Gastroesophageal sphincter (tissue), 4 donors: Measurements from ENCODE around the gene NEUROD2. TPM values are rescaled to one million over a fixed set of nuclear protein-coding genes. Genes with fewer than 3 reads are reported as not detected.
"Not testable (repeated sequence)": the region's sequence is repeated elsewhere in the genome, so short reads cannot be mapped to it uniquely, and the experiment has no call there.

Experiments
- ATAC-seq: fragments of 150-250 bp; one replicate; pipeline ENCODE4 v1.9.1; 2016; ENCODE audit warnings: mild to moderate bottlenecking, moderate library complexity
- H3K27ac ChIP-seq, 4 donors: fragments of 200-600 bp; sonication (generic) in 3 of 4; 1 replicate in 3 of 4; 2 replicates in 1 of 4; pipeline ENCODE4 v1.5.1; 2016 to 2019
- H3K27me3 ChIP-seq: fragments of 200-600 bp; sonication (generic); one replicate; pipeline ENCODE4 v1.5.1; 2019
- H3K36me3 ChIP-seq, 2 donors: fragments of 200-600 bp; sonication (generic); one replicate each; pipeline ENCODE4 v1.5.1; 2019; ENCODE audit warnings: control low read depth in 1 of 2
- H3K4me1 ChIP-seq, 3 donors: fragments of 200-600 bp; sonication (generic); 1 replicate in 2 of 3; 2 replicates in 1 of 3; pipeline ENCODE4 v1.5.1; 2016 to 2019; ENCODE audit warnings: control low read depth in 2 of 3
- H3K4me3 ChIP-seq, 2 donors: fragments of 200-600 bp; sonication (generic); one replicate each; pipeline ENCODE4 v1.5.1; 2019; ENCODE audit warnings: mild to moderate bottlenecking in 1 of 2, moderate library complexity in 1 of 2
- H3K9me3 ChIP-seq, 3 donors: fragments of 200-600 bp; sonication (generic); one replicate each; pipeline ENCODE4 v1.5.1; 2017 to 2019; ENCODE audit warnings: control low read depth in 2 of 3
- EP300 ChIP-seq: sonication (generic); formaldehyde crosslinking; IDR thresholded peaks from one replicate; pipeline ENCODE4 v1.6.1; 2017; ENCODE audit warnings: antibody characterized with exemption, mild to moderate bottlenecking
- POLR2A ChIP-seq, 2 donors: fragments of 450-650 bp; IDR thresholded peaks; one replicate each; pipeline ENCODE4 v1.6.1; 2017; ENCODE audit warnings: antibody characterized with exemption in 2 of 2, mild to moderate bottlenecking in 2 of 2, moderate library complexity in 1 of 2
- POLR2AphosphoS5 ChIP-seq: sonication (generic); formaldehyde crosslinking; IDR thresholded peaks from one replicate; pipeline ENCODE4 v1.6.1; 2017; ENCODE audit warnings: antibody characterized with exemption
- WGBS, 2 donors: methylation state at CpG; one replicate each; pipeline ENCODE4 v1.1.5; 2018; ENCODE audit warnings: low coverage in 1 of 2; 5-methylcytosine and 5-hydroxymethylcytosine counted together
- total RNA-seq, 4 donors: library from RNA; depleted of rRNA; stranded (reverse); fragments of >200 nt; gene quantifications; one replicate each; pipeline ENCODE4 v1.1.0, GENCODE V29; 2016
- TF ChIP-seq, protein P1 (sequence below), 4 experiments: fragments of 200-600 bp in 2 of 4; fragments of 450-650 bp in 2 of 4; sonication (generic) in 1 of 4; IDR thresholded peaks; one replicate each; pipeline ENCODE4 v1.5.1; 2017 to 2019; ENCODE audit warnings: antibody characterized with exemption in 4 of 4, mild to moderate bottlenecking in 2 of 4, moderate library complexity in 2 of 4

NEUROD2 gene
- total RNA-seq, 4 donors from 2014 or later, result not detected

DNA sequence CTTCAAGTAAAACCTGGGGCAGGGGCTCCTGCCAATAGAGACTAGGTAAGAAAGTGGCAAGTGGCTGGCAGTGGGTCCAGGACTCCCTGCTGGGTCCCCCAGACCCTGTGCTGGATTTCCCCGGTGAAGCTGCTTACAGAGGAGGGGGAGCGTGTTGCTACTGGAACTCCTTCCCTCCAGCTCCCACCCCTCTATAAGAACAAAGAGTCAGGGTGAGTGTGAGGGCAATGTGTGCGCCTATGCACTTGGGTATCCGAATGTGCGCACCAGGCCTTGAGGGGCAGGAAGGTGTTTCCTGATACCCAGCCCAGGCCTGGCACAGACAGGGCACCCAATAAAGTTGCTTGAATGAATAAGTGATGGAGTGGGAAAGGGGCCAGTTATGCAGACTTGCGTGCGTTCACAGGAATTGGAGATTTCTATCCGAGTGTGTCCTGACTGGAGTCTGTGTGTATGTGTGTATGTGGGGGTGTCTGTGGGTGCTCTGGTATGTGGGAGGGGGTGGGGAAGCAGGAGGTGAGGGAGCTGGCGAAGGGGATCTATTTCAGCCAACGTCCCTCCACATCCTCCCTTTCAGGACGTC is 11.7 kb downstream of the NEUROD2 start:
- peaks cover 99% of the 10 kb centered on the region for H3K27me3 ChIP-seq

DNA sequence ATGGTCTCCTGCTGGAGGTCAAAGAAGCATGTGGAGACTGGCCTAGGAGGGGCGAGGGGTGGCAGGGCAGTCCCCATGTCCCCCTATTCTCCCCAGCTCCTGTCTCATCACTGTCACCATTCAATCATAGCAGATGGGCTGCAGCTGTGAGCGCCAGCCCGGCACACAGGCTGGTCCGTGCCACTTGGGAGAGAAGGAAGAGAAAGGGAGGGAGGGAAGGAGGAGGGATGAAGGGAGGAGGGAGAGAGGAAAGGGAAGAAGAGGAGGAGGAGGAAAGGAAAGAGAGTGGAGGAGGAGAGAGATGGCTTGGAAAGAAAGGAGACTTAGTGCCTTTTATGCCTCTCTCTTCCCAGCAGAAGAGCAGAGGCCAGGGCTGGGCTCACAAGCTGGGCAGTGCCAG is 12.4 kb downstream of the NEUROD2 start:
- H3K9me3 ChIP-seq, result no peaks in the 10 kb centered on the region
- no peaks in the 10 kb centered on the region for H3K36me3 ChIP-seq
- TF ChIP-seq EP300 (no peak), POLR2AphosphoS5 (no peak), POLR2A (IDR thresholded peaks at IDR 0.05) (no peak)
- TF ChIP-seq, protein P1, sequence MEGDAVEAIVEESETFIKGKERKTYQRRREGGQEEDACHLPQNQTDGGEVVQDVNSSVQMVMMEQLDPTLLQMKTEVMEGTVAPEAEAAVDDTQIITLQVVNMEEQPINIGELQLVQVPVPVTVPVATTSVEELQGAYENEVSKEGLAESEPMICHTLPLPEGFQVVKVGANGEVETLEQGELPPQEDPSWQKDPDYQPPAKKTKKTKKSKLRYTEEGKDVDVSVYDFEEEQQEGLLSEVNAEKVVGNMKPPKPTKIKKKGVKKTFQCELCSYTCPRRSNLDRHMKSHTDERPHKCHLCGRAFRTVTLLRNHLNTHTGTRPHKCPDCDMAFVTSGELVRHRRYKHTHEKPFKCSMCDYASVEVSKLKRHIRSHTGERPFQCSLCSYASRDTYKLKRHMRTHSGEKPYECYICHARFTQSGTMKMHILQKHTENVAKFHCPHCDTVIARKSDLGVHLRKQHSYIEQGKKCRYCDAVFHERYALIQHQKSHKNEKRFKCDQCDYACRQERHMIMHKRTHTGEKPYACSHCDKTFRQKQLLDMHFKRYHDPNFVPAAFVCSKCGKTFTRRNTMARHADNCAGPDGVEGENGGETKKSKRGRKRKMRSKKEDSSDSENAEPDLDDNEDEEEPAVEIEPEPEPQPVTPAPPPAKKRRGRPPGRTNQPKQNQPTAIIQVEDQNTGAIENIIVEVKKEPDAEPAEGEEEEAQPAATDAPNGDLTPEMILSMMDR (IDR thresholded peaks at IDR 0.05), result no peak
- no peak overlapping the region for H3K27ac ChIP-seq
- H3K27me3 ChIP-seq, result peaks cover 92% of the 10 kb centered on the region
- WGBS, 2 donors, result 10 to 21% methylated on average over 2 to 4 of the region's 4 CpGs
- no peak overlapping the region for H3K4me3 ChIP-seq
- no peak for ATAC-seq
- peaks cover 0 to 38% (median 9%) of the 10 kb centered on the region in 3 donors for H3K4me1 ChIP-seq

More for the DNA sequence above, 11.7 kb downstream of the NEUROD2 start:
- 11 to 27% methylated on average over 5 to 7 of the region's 11 CpGs for WGBS, 2 donors
- H3K27ac ChIP-seq, result no peak overlapping the region
- peaks cover 0 to 38% (median 9%) of the 10 kb centered on the region in 3 donors for H3K4me1 ChIP-seq
- H3K4me3 ChIP-seq, result no peak overlapping the region
- no peaks in the 10 kb centered on the region for H3K36me3 ChIP-seq
- no peaks in the 10 kb centered on the region for H3K9me3 ChIP-seq
- ATAC-seq, result no peak
- TF ChIP-seq POLR2AphosphoS5 (no peak), POLR2A (IDR thresholded peaks at IDR 0.05) (no peak), EP300 (no peak)
- TF ChIP-seq, protein P1 (IDR thresholded peaks at IDR 0.05), result no peak

DNA sequence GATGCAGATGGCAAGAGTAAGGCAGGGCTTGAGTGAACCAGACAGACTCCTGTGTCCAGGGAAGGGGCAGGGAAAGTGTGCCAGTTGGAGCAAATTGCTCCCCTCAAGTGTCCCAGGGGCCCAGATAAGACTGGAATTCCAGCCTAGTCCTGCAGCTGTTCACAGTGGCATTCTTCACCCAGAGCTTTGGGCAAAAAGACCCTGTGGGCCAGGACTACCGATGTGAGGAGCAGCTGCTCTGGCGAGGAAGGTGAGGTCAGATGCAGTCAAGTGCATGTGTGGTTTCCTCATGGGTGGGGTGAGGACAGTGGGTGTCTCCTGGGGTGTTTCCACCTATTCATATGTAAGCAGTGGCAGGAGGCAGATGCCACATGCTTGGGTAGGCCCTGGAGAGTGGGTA is 14.3 kb downstream of the NEUROD2 start:
- Histone ChIP-seq H3K9me3 (no peaks in the 10 kb centered on the region), H3K4me3 (no peak overlapping the region), H3K4me1 (peaks cover 0 to 21% (median 0%) of the 10 kb centered on the region in 3 donors), H3K36me3 (no peaks in the 10 kb centered on the region), H3K27me3 (peaks cover 73% of the 10 kb centered on the region), H3K27ac (no peak overlapping the region)
- TF ChIP-seq, protein P1 (IDR thresholded peaks at IDR 0.05), result no peak
- no peak for TF ChIP-seq POLR2A (IDR thresholded peaks at IDR 0.05)
- no peak for TF ChIP-seq EP300
- no peak for TF ChIP-seq POLR2AphosphoS5
- WGBS, 2 donors, result 88% methylated on average over 2 of the region's 2 CpGs; no CpG with 5 or more reads in 1 of the 2 donors
- no peak for ATAC-seq

DNA sequence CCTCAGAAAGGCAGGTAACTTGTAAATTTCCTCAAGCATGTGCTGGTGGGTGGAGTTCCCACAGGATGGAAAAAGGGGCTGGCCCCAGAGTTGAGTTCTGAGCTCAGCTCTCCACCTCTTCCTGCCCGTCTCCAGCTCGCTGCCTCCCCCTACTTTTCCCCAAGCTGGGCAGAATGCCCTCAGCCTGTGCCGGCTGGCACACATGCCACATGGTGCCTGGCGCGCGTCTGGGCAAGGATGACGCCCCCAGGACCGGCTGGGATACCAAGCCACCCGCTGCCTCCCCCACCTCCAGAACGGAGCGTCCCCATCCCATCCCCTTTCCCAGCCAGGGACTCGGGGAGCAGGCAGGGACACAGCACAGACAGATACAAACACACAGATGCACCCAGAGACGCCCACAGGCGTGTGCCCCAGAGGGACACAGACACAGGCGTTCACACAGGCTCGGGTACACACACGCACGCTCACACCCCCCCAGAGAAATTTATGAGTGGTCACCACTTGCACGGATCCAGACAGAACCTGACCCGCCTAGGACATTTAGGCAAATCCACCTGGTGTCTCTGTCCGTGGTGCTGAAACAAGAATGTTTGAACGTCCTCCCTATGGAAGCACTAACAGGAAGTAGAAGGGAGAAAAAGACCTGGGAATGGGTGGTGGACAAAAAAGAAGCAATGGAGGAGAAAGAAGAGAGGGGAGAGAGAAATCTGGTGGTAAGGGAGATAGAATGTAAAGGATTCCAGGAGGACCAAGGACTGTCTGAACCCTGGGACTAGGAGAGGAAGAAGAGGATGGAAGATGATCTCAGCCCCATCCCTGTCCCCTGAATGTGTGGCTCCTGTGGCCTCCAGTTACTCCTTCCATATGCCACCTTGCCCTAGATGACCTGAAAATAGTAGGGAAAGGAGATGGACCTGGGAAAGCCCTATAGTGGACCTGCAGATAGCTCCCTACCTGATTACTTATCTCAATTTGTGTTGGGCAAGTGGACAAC is 15.5 kb downstream of the NEUROD2 start:
- ATAC-seq, result no peak
- H3K27me3 ChIP-seq, result peaks cover 69% of the 10 kb centered on the region
- WGBS, 2 donors, result 0 to 8% methylated on average over 2 to 13 of the region's 22 CpGs

DNA sequence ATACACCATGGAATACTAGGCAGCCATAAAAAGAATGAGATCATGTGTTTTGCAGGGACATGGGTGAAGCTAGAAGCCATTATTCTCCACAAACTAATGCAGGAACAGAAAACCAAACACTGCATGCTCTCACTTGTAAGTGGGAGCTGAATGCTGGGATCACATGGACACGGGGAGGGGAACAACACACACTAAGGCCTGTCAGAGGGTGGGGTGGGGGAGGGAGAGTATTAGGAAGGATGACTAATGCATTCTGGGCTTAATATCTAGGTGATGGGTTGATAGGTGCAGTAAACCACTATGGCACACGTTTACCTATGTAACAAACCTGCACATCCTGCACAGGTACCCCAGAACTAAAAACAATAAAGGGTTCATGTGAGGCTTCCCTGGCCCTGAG is 17.5 kb downstream of the NEUROD2 start:
- H3K27me3 ChIP-seq, result peaks cover 52% of the 10 kb centered on the region
- not testable (repeated sequence) for H3K4me1 ChIP-seq, H3K9me3 ChIP-seq, H3K36me3 ChIP-seq, H3K4me3 ChIP-seq, ATAC-seq, H3K27ac ChIP-seq
- WGBS, 2 donors, result 34% methylated on average over 2 of the region's 2 CpGs; no CpG with 5 or more reads in 1 of the 2 donors

More for the DNA sequence above, 15.5 kb downstream of the NEUROD2 start:
- H3K9me3 ChIP-seq, result no peaks in the 10 kb centered on the region
- peaks cover 0 to 10% (median 0%) of the 10 kb centered on the region in 3 donors for H3K4me1 ChIP-seq
- H3K4me3 ChIP-seq, result no peak overlapping the region
- TF ChIP-seq, protein P1 (IDR thresholded peaks at IDR 0.05), result no peak
- TF ChIP-seq POLR2AphosphoS5, result no peak
- TF ChIP-seq EP300, result no peak
- TF ChIP-seq POLR2A (IDR thresholded peaks at IDR 0.05), result no peak
- H3K36me3 ChIP-seq, result no peaks in the 10 kb centered on the region
- no peak overlapping the region for H3K27ac ChIP-seq
